Omental fat pad (tissue), 4 donors: Measurements from ENCODE around the gene EFNA4. TPM values are rescaled to one million over a fixed set of nuclear protein-coding genes. Genes with fewer than 3 reads are reported as not detected.
"Not testable (repeated sequence)": the region's sequence is repeated elsewhere in the genome, so short reads cannot be mapped to it uniquely, and the experiment has no call there.

ENCODE experiments used
- ATAC-seq: fragments of 150-250 bp; one replicate; pipeline ENCODE4 v1.9.1; 2016; ENCODE audit warnings: mild to moderate bottlenecking, moderate library complexity; ENCODE audit not compliant: low FRiP score
- DNase-seq: peaks from one replicate; pipeline ENCODE4 v3.0.0-alpha.2; 2019; ENCODE audit warnings: low spot score
- CTCF ChIP-seq, 3 donors: fragments of 450-650 bp; IDR thresholded peaks; one replicate each; pipeline ENCODE4 v1.5.1; 2016 to 2017; ENCODE audit warnings: antibody characterized with exemption in 3 of 3, mild to moderate bottlenecking in 3 of 3, moderate library complexity in 2 of 3
- total RNA-seq, 4 donors: library from RNA; depleted of rRNA; stranded (reverse); fragments of >200 nt; gene quantifications; one replicate each; pipeline ENCODE4 v1.1.0, GENCODE V29; 2016

EFNA4 gene
- total RNA-seq, 4 donors from 2014 or later, result 1.7 to 5.0 (median 4.4) TPM

- TF ChIP-seq CTCF (IDR thresholded peaks at IDR 0.05), result no peak
- DNase-seq (no peak), ATAC-seq (no peak)
These were observed 46.8 kb downstream of the EFNA4 start for GRCh38 chr1:155110381-155110780.

- no peak for DNase-seq
- TF ChIP-seq CTCF (IDR thresholded peaks at IDR 0.05), result no peak
- no peak for ATAC-seq
These were observed 47.3 kb downstream of the EFNA4 start for GRCh38 chr1:155110826-155111225.

GRCh38 chr1:155113450-155113980, 50.0 kb downstream of the EFNA4 start:
- DNase-seq, result no peak
- TF ChIP-seq CTCF (IDR thresholded peaks at IDR 0.05), result no peak
- ATAC-seq, result no peak

GRCh38 chr1:155116113-155116764, 52.7 kb downstream of the EFNA4 start:
- no peak for ATAC-seq
- TF ChIP-seq CTCF (IDR thresholded peaks at IDR 0.05), result no peak
- DNase-seq, result no peak

- no peak for TF ChIP-seq CTCF (IDR thresholded peaks at IDR 0.05)
- DNase-seq (no peak), ATAC-seq (no peak)
These were observed 54.1 kb downstream of the EFNA4 start for GRCh38 chr1:155117610-155118009.

GRCh38 chr1:155118090-155118489, 54.5 kb downstream of the EFNA4 start:
- ATAC-seq, result not testable (repeated sequence)

More at GRCh38 chr1:155118090-155118489, 54.5 kb downstream of the EFNA4 start:
- DNase-seq, result not testable (repeated sequence)

Other genes with a start within 250 kb of the EFNA4 start
- 1 to 10 TPM in 2 of 4 donors, under 1 TPM in 2; 0.24 to 2.4 (median 0.95) TPM for gene KCNN3, start 193.5 kb upstream of the EFNA4 start, total RNA-seq
- gene PMVK, start 127.0 kb upstream of the EFNA4 start, total RNA-seq, result 10 to 100 TPM in 2 of 4 donors, 1 to 10 TPM in 2; 7.4 to 16.2 (median 12.1) TPM
- 10 to 100 TPM; 65.0 to 93.7 (median 82.0) TPM for gene PBXIP1, start 107.6 kb upstream of the EFNA4 start, total RNA-seq
- 10 to 100 TPM; 10.2 to 21.2 (median 15.9) TPM for gene PYGO2, start 102.0 kb upstream of the EFNA4 start, total RNA-seq
- 100 to 1,000 TPM; 152 to 265 (median 171) TPM for gene SHC1, start 93.0 kb upstream of the EFNA4 start, total RNA-seq
- gene CKS1B, start 89.1 kb upstream of the EFNA4 start, total RNA-seq, result 10 to 100 TPM; 34.0 to 72.8 (median 43.2) TPM
- 10 to 100 TPM; 26.8 to 43.8 (median 30.9) TPM for gene FLAD1, start 80.4 kb upstream of the EFNA4 start, total RNA-seq
- not detected for gene LENEP, start 70.2 kb upstream of the EFNA4 start, total RNA-seq
- 10 to 100 TPM; 38.6 to 66.4 (median 49.2) TPM for gene ZBTB7B, start 60.9 kb upstream of the EFNA4 start, total RNA-seq
- gene DCST2, start 30.0 kb upstream of the EFNA4 start, total RNA-seq, result under 1 TPM in 3 of 4 donors, not detected in 1; 0.36 to 0.79 (median 0.38) TPM
- gene DCST1, start 29.9 kb upstream of the EFNA4 start, total RNA-seq, result not detected
- gene ADAM15, start 12.4 kb upstream of the EFNA4 start, total RNA-seq, result 100 to 1,000 TPM; 116 to 262 (median 157) TPM
- gene EFNA3, start 15.1 kb downstream of the EFNA4 start, total RNA-seq, result 1 to 10 TPM in 2 of 4 donors, under 1 TPM in 1, not detected in 1; 0.84 to 1.8 (median 1.6) TPM
- gene EFNA1, start 64.1 kb downstream of the EFNA4 start, total RNA-seq, result 10 to 100 TPM; 29.2 to 61.7 (median 56.7) TPM
- 10 to 100 TPM; 26.8 to 40.6 (median 27.5) TPM for gene SLC50A1, start 72.1 kb downstream of the EFNA4 start, total RNA-seq
- 10 to 100 TPM; 32.5 to 70.8 (median 58.5) TPM for gene DPM3, start 76.8 kb downstream of the EFNA4 start, total RNA-seq
- gene KRTCAP2, start 109.6 kb downstream of the EFNA4 start, total RNA-seq, result 100 to 1,000 TPM in 2 of 4 donors, 10 to 100 TPM in 2; 77.9 to 171 (median 99.7) TPM
- 1 to 10 TPM in 3 of 4 donors, under 1 TPM in 1; 0.36 to 1.4 (median 1.1) TPM for gene TRIM46, start 110.1 kb downstream of the EFNA4 start, total RNA-seq
- gene THBS3, start 144.2 kb downstream of the EFNA4 start, total RNA-seq, result 10 to 100 TPM; 11.3 to 32.2 (median 25.0) TPM
- 10 to 100 TPM; 38.3 to 52.0 (median 40.8) TPM for gene MTX1, start 145.0 kb downstream of the EFNA4 start, total RNA-seq
- 10 to 100 TPM in 3 of 4 donors, 1 to 10 TPM in 1; 8.7 to 13.4 (median 11.9) TPM for gene ENTREP3, start 191.7 kb downstream of the EFNA4 start, total RNA-seq
- gene SCAMP3, start 198.6 kb downstream of the EFNA4 start, total RNA-seq, result 10 to 100 TPM; 48.2 to 72.9 (median 63.1) TPM
- gene CLK2, start 209.8 kb downstream of the EFNA4 start, total RNA-seq, result 10 to 100 TPM; 16.9 to 41.3 (median 32.7) TPM
- 1 to 10 TPM in 2 of 4 donors, under 1 TPM in 2; 0.36 to 2.3 (median 1.2) TPM for gene HCN3, start 213.7 kb downstream of the EFNA4 start, total RNA-seq
- not detected for gene PKLR, start 237.7 kb downstream of the EFNA4 start, total RNA-seq
- gene FDPS, start 245.1 kb downstream of the EFNA4 start, total RNA-seq, result 100 to 1,000 TPM in 1 of 4 donors, 10 to 100 TPM in 3; 73.9 to 151 (median 87.7) TPM